ENCODE results near the gene NCKAP1.
"Not testable (repeated sequence)": the region's sequence is repeated elsewhere in the genome, so short reads cannot be mapped to it uniquely, and the experiment has no call there.

The NCKAP1 gene

GRCh38 chr2:183038341-183039300, at the start of gene NCKAP1:
Gene NCKAP1, minus strand, starts transcription at chr2:183038457. Its CDS starts 358 bp downstream, at chr2:183038099.
- DNase-seq (ENCODE audit: low spot score): peak; percentile 67

- DNase-seq (ENCODE audit: low spot score): no peak
Measured at GRCh38 chr2:183081911-183082310, 43.7 kb upstream of the NCKAP1 start.

GRCh38 chr2:183079139-183079775, 41.0 kb upstream of the NCKAP1 start:
- no peak for DNase-seq (ENCODE audit: low spot score)

- peak; percentile 77 for DNase-seq (ENCODE audit: low spot score)
Measured at GRCh38 chr2:183078464-183079138, 40.3 kb upstream of the NCKAP1 start, which contains the start of gene DUSP19. Gene DUSP19, plus strand, starts transcription at chr2:183078747. Its CDS starts 187 bp downstream, at chr2:183078934.

GRCh38 chr2:183078163-183078463, 39.9 kb upstream of the NCKAP1 start:
- DNase-seq (ENCODE audit: low spot score): peak; percentile 51

GRCh38 chr2:183072177-183072576, 33.9 kb upstream of the NCKAP1 start:
- DNase-seq (ENCODE audit: low spot score): no peak

- peak; percentile 33 for DNase-seq (ENCODE audit: low spot score)
Measured at GRCh38 chr2:183070942-183071844, 32.9 kb upstream of the NCKAP1 start.

GRCh38 chr2:183069174-183069573, 30.9 kb upstream of the NCKAP1 start:
- no peak for DNase-seq (ENCODE audit: low spot score)

GRCh38 chr2:183068561-183068960, 30.3 kb upstream of the NCKAP1 start:
- DNase-seq (ENCODE audit: low spot score): no peak

GRCh38 chr2:183063083-183063482, 24.8 kb upstream of the NCKAP1 start:
- no peak for DNase-seq (ENCODE audit: low spot score)

GRCh38 chr2:183060571-183061231, 22.4 kb upstream of the NCKAP1 start:
- DNase-seq (ENCODE audit: low spot score): no peak

- no peak for DNase-seq (ENCODE audit: low spot score)
Measured at GRCh38 chr2:183059561-183059960, 21.3 kb upstream of the NCKAP1 start.

GRCh38 chr2:183057333-183057985, 19.2 kb upstream of the NCKAP1 start:
- no peak for DNase-seq (ENCODE audit: low spot score)

- DNase-seq (ENCODE audit: low spot score): no peak
Measured at GRCh38 chr2:183049420-183049819, 11.2 kb upstream of the NCKAP1 start.

GRCh38 chr2:183047486-183048125, 9.3 kb upstream of the NCKAP1 start:
- not testable (repeated sequence) for DNase-seq (ENCODE audit: low spot score)

GRCh38 chr2:183043580-183043979, 5.3 kb upstream of the NCKAP1 start:
- DNase-seq (ENCODE audit: low spot score): not testable (repeated sequence)

GRCh38 chr2:183040604-183041003, 2.3 kb upstream of the NCKAP1 start:
- DNase-seq (ENCODE audit: low spot score): no peak

- peak; percentile 16 for DNase-seq (ENCODE audit: low spot score)
Measured at GRCh38 chr2:183037553-183038340, 510 bp downstream of the NCKAP1 start.

GRCh38 chr2:183037074-183037552, 1.1 kb downstream of the NCKAP1 start:
- no peak for DNase-seq (ENCODE audit: low spot score)

All from HuH-7.5 (cell line).